HUES6 (cell line): ENCODE measurements around the gene SSX1.
"Not testable (repeated sequence)": the region's sequence is repeated elsewhere in the genome, so short reads cannot be mapped to it uniquely, and the experiment has no call there.

Experiments used
- H3K27ac ChIP-seq: 2 replicates; pipeline ENCODE4 v1.7.0; 2013; ENCODE audit warnings: low read depth, mild to moderate bottlenecking, low read length, inconsistent platforms
- H3K27me3 ChIP-seq: 2 replicates; pipeline ENCODE4 v1.6.1; 2013; ENCODE audit warnings: low read length; ENCODE audit not compliant: control insufficient read depth, insufficient read depth
- H3K36me3 ChIP-seq: 2 replicates; pipeline ENCODE4 v1.6.1; 2013; ENCODE audit warnings: low read length; ENCODE audit not compliant: control insufficient read depth, insufficient read depth
- H3K4me1 ChIP-seq: 2 replicates; pipeline ENCODE4 v1.6.1; 2013; ENCODE audit warnings: low read length; ENCODE audit not compliant: control insufficient read depth, insufficient read depth
- H3K4me3 ChIP-seq: 2 replicates; pipeline ENCODE4 v1.5.1; 2013; ENCODE audit warnings: low read depth, low read length
- H3K9ac ChIP-seq: one replicate; pipeline ENCODE4 v1.6.1; 2013; ENCODE audit warnings: mild to moderate bottlenecking, low read length
- H3K9me3 ChIP-seq: 2 replicates; pipeline ENCODE4 v1.6.1; 2013; ENCODE audit warnings: low read depth, low read length; ENCODE audit not compliant: control insufficient read depth, insufficient read depth

Gene SSX1, protein sequence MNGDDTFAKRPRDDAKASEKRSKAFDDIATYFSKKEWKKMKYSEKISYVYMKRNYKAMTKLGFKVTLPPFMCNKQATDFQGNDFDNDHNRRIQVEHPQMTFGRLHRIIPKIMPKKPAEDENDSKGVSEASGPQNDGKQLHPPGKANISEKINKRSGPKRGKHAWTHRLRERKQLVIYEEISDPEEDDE

DNA sequence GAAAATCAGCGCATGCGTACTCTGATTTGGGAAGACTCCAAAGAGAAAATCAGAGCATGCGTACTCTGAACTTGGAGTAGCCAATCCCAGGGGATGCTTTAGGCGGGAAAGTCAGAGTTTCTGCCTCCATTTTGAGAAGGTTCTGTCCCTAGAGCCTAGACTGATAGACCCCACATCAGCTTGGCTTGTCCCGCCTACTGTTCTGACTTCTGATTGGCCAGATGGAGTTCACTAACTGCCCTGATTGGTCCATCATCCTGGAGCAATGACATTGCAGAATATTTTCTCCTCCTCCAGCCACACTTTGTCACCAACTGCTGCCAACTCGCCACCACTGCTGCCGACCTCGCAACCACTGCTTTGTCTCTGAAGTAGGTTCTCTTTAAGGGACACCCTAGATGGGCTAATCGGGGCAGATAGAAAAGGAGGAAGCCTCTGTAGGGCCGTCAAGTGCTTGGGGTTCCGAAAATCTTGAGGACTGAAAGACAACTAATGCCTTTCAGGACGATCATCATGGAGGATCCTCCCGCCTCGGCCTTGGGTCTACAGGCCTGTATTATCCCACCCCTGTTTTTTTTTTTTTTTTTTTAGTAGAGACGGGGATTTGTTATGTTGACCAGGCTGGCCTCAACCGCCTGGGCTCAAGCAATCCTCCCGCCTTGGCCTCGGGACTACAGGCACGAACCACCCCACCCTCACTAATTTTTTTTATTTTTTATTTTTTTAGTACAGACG lies at the start of gene SSX1:
TSS of gene SSX1 (plus strand) at position 331 of the 735 bp plus-strand sequence. CDS start 1,850 bp downstream, outside the sequence.
- not testable (repeated sequence) for H3K4me3 ChIP-seq, H3K9ac ChIP-seq, H3K9me3 ChIP-seq, H3K4me1 ChIP-seq, H3K27me3 ChIP-seq, H3K36me3 ChIP-seq, H3K27ac ChIP-seq

DNA sequence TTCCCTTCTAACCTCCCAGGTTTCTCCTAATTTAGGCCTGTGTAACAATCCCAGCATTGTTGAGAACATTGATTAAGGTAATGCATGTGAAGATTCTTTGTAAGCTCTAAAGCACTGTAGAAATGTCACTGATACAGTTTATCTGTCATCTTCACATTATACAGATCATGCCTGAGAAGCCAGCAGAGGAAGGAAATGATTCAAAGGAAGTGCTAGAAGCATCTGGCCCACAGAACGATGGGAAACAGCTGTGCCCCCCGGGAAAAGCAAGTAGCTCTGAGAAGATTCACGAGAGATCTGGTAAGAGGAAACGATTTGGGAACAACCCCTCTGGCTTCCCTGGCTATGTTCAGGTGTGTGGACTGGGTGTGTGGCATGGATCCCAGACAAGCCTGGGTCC lies 40.9 kb upstream of the SSX1 start:
- not testable (repeated sequence) for H3K4me3 ChIP-seq, H3K27me3 ChIP-seq, H3K9ac ChIP-seq, H3K4me1 ChIP-seq, H3K36me3 ChIP-seq, H3K27ac ChIP-seq
- H3K9me3 ChIP-seq: peaks cover 12% of the 10 kb centered on the region; the same call in 1 of the 2 replicates

DNA sequence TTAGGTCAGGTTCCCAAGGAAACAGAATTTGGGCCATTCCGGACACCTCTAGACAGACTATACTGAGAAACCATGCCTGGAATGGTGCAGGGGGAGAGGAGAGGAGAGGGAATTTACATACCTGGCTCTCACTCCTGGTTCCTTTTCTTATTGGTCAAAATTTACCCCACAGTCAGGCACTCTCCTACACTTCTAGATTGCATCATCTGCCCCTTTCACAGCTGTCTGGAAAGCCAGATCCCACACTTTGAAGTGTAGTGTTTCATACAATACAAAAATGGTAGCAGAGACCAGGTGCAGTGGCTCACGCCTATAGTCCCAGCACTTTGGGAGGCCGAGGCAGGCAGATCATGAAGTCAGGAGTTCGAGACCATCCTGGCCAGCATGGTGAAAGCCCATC lies 31.0 kb upstream of the SSX1 start:
- not testable (repeated sequence) for H3K36me3 ChIP-seq, H3K27ac ChIP-seq, H3K27me3 ChIP-seq, H3K4me1 ChIP-seq, H3K9ac ChIP-seq, H3K4me3 ChIP-seq
- H3K9me3 ChIP-seq: peaks cover 30% of the 10 kb centered on the region

DNA sequence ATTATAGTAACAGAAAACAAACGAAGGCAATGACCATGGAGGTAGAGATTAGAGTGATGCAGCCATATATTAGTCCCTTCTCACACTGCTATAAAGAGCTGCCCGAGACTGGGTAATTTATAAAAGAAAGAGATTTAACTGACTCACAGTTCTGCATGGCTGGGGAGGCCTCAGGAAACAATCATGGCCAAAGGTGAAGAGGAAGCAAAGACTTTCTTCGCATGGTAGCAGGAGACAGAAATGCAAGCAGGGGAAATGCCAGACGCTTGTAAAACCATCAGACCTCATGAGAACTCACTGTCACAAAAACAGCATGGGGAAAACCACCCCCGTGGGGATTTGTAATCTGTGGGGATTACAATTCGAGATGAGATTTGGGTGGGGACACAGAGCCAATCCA lies 2.2 kb upstream of the SSX1 start:
- not testable (repeated sequence) for H3K4me3 ChIP-seq, H3K36me3 ChIP-seq, H3K27ac ChIP-seq, H3K4me1 ChIP-seq, H3K9ac ChIP-seq, H3K27me3 ChIP-seq, H3K9me3 ChIP-seq

DNA sequence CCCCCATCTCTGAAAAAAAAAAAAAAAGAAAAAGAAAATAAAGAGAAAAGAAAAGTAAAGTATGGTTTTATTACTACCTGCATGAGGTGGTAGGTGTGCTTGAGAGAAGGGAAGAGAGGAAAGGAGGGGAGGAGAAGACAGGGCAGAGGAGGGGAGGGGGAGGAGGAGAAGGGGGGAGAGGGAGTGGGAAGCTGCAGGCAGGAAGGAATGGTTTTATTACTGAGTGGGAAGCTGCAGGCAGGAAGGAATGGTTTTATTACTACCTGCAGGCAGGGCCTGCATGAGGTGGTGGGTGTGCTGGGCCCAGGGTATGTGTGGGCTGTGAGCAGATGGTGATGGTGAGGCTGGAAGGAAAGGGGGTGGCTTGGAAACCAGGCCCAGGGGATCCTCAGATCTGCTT lies 19.2 kb downstream of the SSX1 start:
- H3K36me3 ChIP-seq, H3K9me3 ChIP-seq, H3K27ac ChIP-seq, H3K9ac ChIP-seq, H3K4me3 ChIP-seq, H3K4me1 ChIP-seq, H3K27me3 ChIP-seq: not testable (repeated sequence)

DNA sequence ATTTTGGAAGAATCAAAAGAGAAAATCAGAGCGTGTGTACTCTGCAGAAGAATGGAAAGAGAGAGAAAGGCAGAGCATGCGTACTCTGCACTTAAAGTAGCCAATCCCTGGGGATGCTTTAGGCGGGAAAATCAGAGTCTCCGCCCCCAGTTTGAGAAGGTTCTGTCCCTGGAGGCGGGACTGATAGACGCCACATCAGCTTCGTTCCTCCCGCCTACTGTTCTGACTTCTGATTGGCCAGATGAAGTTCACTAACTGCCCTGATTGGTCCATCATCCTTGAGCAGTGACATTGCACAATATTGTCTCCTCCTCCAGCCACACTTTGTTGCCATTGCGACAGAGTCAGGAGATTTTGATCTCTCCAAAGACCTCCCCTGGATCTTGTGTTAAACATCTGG lies 23.8 kb downstream of the SSX1 start:
- no peaks in the 10 kb centered on the region for H3K36me3 ChIP-seq
- H3K9ac ChIP-seq: no peak overlapping the region
- H3K4me1 ChIP-seq: no peaks in the 10 kb centered on the region
- H3K4me3 ChIP-seq: no peak overlapping the region
- peaks cover 10% of the 10 kb centered on the region; the same call in 1 of the 2 replicates for H3K9me3 ChIP-seq
- no peaks in the 10 kb centered on the region; the same call in 1 of the 2 replicates for H3K27me3 ChIP-seq
- H3K27ac ChIP-seq: no peak overlapping the region

DNA sequence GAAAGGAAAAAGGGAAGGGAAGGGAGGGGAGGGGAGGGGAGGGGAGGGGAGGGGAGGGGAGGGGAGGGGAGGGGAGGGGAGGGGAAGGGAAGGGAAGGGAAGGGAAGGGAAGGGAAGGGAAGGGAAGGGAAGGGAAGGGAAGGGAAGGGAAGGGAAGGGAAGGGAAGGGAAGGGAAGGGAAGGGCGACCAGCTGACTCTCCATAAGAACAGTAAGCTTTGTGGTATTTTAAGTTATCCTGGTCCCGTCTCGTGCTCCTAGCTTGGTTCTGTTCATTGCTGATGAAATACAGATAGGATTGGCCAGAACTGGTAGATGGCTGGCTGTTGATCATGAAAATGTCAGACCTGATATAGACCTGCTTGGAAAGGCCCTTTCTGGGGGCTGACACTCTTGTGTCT lies 25.5 kb downstream of the SSX1 start:
- not testable (repeated sequence) for H3K27ac ChIP-seq, H3K36me3 ChIP-seq, H3K4me3 ChIP-seq, H3K27me3 ChIP-seq, H3K4me1 ChIP-seq, H3K9ac ChIP-seq
- peaks cover 10% of the 10 kb centered on the region; the same call in 1 of the 2 replicates for H3K9me3 ChIP-seq

DNA sequence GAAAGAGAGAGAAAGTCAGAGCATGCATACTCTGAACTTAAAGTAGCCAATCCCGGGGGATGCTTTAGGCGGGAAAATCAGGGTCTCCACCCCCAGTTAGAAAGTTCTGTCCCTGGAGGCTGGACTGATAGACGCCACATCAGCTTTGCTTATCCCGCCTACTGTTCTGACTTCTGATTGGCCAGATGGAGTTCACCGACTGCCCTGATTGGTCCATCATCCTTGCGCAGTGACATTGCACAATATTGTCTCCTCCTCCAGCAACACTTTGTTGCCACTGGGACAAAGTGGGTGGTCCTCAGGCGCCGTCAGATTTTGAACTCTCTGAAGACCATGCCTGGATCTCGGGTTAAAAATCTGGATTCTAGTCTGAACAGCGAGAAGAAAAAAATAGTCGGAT lies 51.0 kb downstream of the SSX1 start:
- no peaks in the 10 kb centered on the region for H3K27me3 ChIP-seq
- no peak overlapping the region for H3K4me3 ChIP-seq
- no peaks in the 10 kb centered on the region for H3K4me1 ChIP-seq
- H3K9ac ChIP-seq: no peak overlapping the region
- H3K9me3 ChIP-seq: peaks cover 2% of the 10 kb centered on the region; the same call in 1 of the 2 replicates
- H3K36me3 ChIP-seq: no peaks in the 10 kb centered on the region
- no peak overlapping the region for H3K27ac ChIP-seq

DNA sequence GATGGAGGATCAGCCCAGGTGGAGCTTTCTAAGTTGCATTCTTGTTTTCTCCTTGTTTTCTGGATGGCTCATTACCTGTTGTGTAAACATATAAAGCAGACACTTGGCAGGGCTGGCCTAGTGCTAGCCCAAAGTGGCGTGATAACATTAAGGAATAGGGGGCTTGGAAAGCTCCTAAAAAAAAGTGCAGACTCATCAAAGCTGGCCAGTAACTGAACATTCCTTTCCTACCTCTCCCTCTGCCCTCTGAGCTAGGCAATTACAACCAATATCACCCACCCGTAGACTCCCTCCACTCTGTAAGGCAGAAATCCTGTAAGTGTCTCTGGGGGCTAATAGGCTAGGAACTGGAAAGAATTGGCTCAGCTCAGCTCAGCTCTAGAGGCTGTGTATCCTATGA lies 58.8 kb downstream of the SSX1 start:
- H3K4me3 ChIP-seq, H3K27ac ChIP-seq, H3K9ac ChIP-seq, H3K9me3 ChIP-seq, H3K36me3 ChIP-seq, H3K4me1 ChIP-seq, H3K27me3 ChIP-seq: not testable (repeated sequence)
